Caco-2 (cell line): ENCODE results near the gene FLNA. TPM values are rescaled to one million over a fixed set of nuclear protein-coding genes. Genes with fewer than 3 reads are reported as not detected.

Experiments
- BruUV-seq: library from RNA; stranded (reverse); fragments of 400-500 nt; replicated peaks from 2 replicates; lab custom pipeline; 2021; lab: Mats Ljungman, UMichigan
- CTCF ChIA-PET: fragments of 300-600 bp; sonication (Branson Sonifier 250); formaldehyde crosslinking; loops from one replicate; lab custom pipeline; 2022; ENCODE audit warnings: antibody characterized with exemption; lab: Charles Lee
- POLR2A ChIA-PET: fragments of 300-600 bp; sonication (Branson Sonifier 250); formaldehyde crosslinking; loops from one replicate; lab custom pipeline; 2022; ENCODE audit warnings: antibody characterized with exemption; lab: Charles Lee
- DNase-seq, 2 experiments: peaks; one replicate each; pipeline versions ENCODE4 v3.0.0 to v3.0.0-alpha.2; 2020 to 2022
- H3K27me3 ChIP-seq: replicated peaks from 2 replicates; pipeline ENCODE4 v1.6.0; 2011; ENCODE audit warnings: low read length; ENCODE audit not compliant: control insufficient read depth, insufficient read depth
- H3K36me3 ChIP-seq: 2 replicates; pipeline ENCODE4 v1.5.1; 2011; ENCODE audit warnings: low read length; ENCODE audit not compliant: control insufficient read depth, insufficient read depth
- H3K4me1 ChIP-seq: fragments of 250-450 bp; sonication (Bioruptor Pico); 2 replicates; pipeline ENCODE4 v1.5.1; 2020; ENCODE audit warnings: mild to moderate bottlenecking
- H3K4me3 ChIP-seq: 2 replicates; pipeline ENCODE4 v1.5.1; 2011; ENCODE audit warnings: low read depth, mild to moderate bottlenecking, control low read depth, low read length
- H3K9me3 ChIP-seq: fragments of 250-450 bp; sonication (Bioruptor Pico); 2 replicates; pipeline ENCODE4 v1.5.1; 2020; ENCODE audit warnings: mild to moderate bottlenecking, moderate library complexity
- H3K27ac Mint-ChIP-seq: one replicate; pipeline ENCODE4 v1.8.0; 2022; ENCODE audit warnings: mixed read lengths; ENCODE audit not compliant: unreplicated experiment
- H3K27me3 Mint-ChIP-seq: one replicate; pipeline ENCODE4 v1.8.0; 2022; ENCODE audit warnings: mixed read lengths; ENCODE audit not compliant: insufficient read depth, unreplicated experiment
- H3K36me3 Mint-ChIP-seq: one replicate; pipeline ENCODE4 v1.8.0; 2022; ENCODE audit warnings: mild to moderate bottlenecking, mixed read lengths; ENCODE audit not compliant: insufficient read depth, unreplicated experiment
- H3K4me1 Mint-ChIP-seq: one replicate; pipeline ENCODE4 v1.8.0; 2022; ENCODE audit warnings: low read depth, mixed read lengths; ENCODE audit not compliant: unreplicated experiment
- H3K4me3 Mint-ChIP-seq: one replicate; pipeline ENCODE4 v1.8.0; 2022; ENCODE audit warnings: mild to moderate bottlenecking, moderate library complexity, mixed read lengths; ENCODE audit not compliant: unreplicated experiment
- H3K9me3 Mint-ChIP-seq: one replicate; pipeline ENCODE4 v1.8.0; 2022; ENCODE audit warnings: mixed read lengths; ENCODE audit not compliant: unreplicated experiment
- intact Hi-C: fragments of 100-400 bp; cut with micrococcal nuclease; formaldehyde crosslinking; loops from one replicate; pipeline ENCODE4 v1.10.0; 2022; ENCODE audit not compliant: unreplicated experiment
- total RNA-seq: library from RNA; stranded (reverse); gene quantifications from 2 replicates; pipeline ENCODE4 v1.2.3, GENCODE V29; 2022
- TF ChIP-seq, protein P1 (sequence below), 2 experiments: fragments of 200-600 bp in 1 of 2; IDR thresholded peaks; 1 replicate in 1 of 2; 2 replicates in 1 of 2; pipeline versions ENCODE4 v1.5.1 to v1.8.0; 2011 to 2022; ENCODE audit warnings: antibody characterized with exemption in 1 of 2, control low read depth in 1 of 2, inconsistent platforms in 1 of 2, low read depth in 1 of 2, low read length in 1 of 2, mild to moderate bottlenecking in 1 of 2, moderate library complexity in 1 of 2; ENCODE audit not compliant: insufficient read depth in 1 of 2, severe bottlenecking in 1 of 2, unreplicated experiment in 1 of 2

Gene FLNA
- total RNA-seq, 1 experiment from 2014 or later, result 546 TPM

DNA sequence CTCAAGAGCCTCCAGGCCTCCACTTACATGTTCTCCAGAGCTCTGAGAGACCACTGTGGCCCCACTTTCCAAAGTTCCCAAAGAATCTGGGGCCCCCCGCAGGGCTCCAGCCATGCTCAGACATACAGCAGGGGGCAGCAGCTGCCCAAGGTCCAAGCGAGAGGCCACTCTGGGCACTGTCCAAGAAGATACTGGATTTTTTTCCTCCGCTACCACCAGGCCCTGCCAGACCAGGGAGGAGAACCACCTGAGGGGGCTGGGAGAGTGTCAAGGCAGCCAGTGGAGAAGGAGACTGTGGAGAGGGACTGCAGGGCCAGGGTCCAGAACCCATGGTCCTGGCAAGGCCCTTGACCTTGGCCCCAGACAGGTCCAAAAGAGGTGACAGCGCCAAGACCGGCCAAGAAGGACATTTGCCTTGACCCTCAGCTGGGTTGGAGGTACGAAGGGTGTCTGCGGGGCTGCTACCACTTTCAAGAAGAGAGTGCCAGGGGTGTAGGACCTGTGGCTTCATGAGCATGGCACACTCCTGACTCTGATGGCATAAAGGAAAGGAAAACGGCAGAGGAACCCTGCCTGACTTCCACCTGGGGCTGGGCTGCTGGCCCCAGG is 10.0 kb upstream of the FLNA start:
- no peak for DNase-seq
- H3K9me3 Mint-ChIP-seq, result no peaks in the 10 kb centered on the region
- intact Hi-C loops, result no loop called here
- H3K4me1 Mint-ChIP-seq, result peaks cover 6% of the 10 kb centered on the region
- no peak overlapping the region for H3K4me3 Mint-ChIP-seq
- Histone ChIP-seq H3K36me3 (no peaks in the 10 kb centered on the region; the same call in 1 of the 2 replicates), H3K27me3 (no peaks in the 10 kb centered on the region), H3K4me3 (no peak overlapping the region), H3K4me1 (no peaks in the 10 kb centered on the region), H3K9me3 (no peaks in the 10 kb centered on the region)
- ChIA-PET POLR2A (interaction anchor here (0.6 kb wide), 1 partner anchor 13 kb away, joined by 4 read pairs; no protein-coding TSS in a partner anchor), CTCF (interaction anchor here (0.6 to 0.9 kb wide), 2 partner anchors 11 to 32 kb away, joined by 3 read pairs; no protein-coding TSS in a partner anchor)
- H3K27me3 Mint-ChIP-seq, result no peaks in the 10 kb centered on the region
- H3K27ac Mint-ChIP-seq, result no peak overlapping the region
- no TSS peak for BruUV-seq
- H3K36me3 Mint-ChIP-seq, result peaks cover 47% of the 10 kb centered on the region
- TF ChIP-seq, protein P1, sequence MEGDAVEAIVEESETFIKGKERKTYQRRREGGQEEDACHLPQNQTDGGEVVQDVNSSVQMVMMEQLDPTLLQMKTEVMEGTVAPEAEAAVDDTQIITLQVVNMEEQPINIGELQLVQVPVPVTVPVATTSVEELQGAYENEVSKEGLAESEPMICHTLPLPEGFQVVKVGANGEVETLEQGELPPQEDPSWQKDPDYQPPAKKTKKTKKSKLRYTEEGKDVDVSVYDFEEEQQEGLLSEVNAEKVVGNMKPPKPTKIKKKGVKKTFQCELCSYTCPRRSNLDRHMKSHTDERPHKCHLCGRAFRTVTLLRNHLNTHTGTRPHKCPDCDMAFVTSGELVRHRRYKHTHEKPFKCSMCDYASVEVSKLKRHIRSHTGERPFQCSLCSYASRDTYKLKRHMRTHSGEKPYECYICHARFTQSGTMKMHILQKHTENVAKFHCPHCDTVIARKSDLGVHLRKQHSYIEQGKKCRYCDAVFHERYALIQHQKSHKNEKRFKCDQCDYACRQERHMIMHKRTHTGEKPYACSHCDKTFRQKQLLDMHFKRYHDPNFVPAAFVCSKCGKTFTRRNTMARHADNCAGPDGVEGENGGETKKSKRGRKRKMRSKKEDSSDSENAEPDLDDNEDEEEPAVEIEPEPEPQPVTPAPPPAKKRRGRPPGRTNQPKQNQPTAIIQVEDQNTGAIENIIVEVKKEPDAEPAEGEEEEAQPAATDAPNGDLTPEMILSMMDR (IDR thresholded peaks at IDR 0.05; ENCODE audit: insufficient read depth in 1 of 2, low read depth in 1 of 2, low read length in 1 of 2, severe bottlenecking in 1 of 2, unreplicated experiment in 1 of 2), result peak in 1 of 2 experiments; percentile 44

DNA sequence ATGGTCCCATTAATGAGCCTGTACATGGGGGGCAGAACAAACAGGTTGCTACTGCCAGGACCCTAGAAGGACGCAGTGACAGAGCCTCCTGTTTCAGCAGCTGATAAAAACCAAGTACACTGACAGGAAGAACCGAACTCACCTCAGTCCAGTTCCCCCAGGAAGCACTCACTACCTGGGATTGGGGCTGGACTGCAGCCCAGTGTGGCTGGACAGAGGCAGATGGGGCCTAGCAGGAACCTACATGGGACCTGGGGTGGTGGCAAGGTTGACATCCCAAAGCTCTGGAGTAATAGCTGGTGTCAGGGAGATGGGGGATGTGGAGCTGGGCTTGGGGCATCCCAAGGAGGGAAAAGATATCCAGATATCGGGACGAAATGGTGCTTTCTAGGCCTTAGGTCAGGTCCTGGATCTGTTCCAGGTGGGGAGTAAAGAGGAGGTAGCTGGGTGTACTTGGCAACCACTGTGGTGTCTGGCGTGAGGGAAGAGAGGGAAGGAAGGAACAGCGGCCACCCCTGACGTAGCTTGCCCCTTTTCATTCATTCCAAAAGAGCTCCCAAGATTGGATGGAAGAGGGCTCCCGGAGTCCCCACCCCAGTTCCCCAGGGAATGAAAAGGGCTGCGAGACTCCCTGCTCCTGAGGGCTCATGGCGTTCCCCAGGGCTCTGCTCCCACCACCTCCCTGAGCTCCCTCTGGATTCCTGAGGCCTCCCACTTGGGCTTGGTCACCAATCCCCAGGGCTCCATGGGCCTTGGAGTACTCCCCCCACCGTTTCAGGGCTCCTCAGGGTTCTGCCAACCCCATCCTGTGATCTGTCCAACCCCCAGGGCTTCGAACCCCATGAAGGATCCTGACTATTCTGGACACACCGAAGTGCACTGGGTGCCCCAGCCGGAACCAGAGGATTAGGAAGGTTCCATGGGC is 9.2 kb upstream of the FLNA start:
- Mint-ChIP-seq H3K27me3 (no peaks in the 10 kb centered on the region), H3K4me1 (peaks cover 6% of the 10 kb centered on the region), H3K9me3 (no peaks in the 10 kb centered on the region), H3K27ac (no peak overlapping the region), H3K4me3 (no peak overlapping the region), H3K36me3 (peaks cover 55% of the 10 kb centered on the region)
- Histone ChIP-seq H3K27me3 (no peaks in the 10 kb centered on the region), H3K36me3 (no peaks in the 10 kb centered on the region; the same call in 1 of the 2 replicates), H3K4me3 (no peak overlapping the region), H3K4me1 (no peaks in the 10 kb centered on the region), H3K9me3 (no peaks in the 10 kb centered on the region)
- TF ChIP-seq, protein P1 (IDR thresholded peaks at IDR 0.05; ENCODE audit: insufficient read depth in 1 of 2, low read depth in 1 of 2, low read length in 1 of 2, severe bottlenecking in 1 of 2, unreplicated experiment in 1 of 2), result no peak
- BruUV-seq, result no TSS peak
- intact Hi-C loops, result no loop called here
- ChIA-PET CTCF (no interaction called here), POLR2A (interaction anchor here (0.6 kb wide), 2 partner anchors 14 kb away, joined by 4 to 5 read pairs; no protein-coding TSS in a partner anchor)
- no peak for DNase-seq

DNA sequence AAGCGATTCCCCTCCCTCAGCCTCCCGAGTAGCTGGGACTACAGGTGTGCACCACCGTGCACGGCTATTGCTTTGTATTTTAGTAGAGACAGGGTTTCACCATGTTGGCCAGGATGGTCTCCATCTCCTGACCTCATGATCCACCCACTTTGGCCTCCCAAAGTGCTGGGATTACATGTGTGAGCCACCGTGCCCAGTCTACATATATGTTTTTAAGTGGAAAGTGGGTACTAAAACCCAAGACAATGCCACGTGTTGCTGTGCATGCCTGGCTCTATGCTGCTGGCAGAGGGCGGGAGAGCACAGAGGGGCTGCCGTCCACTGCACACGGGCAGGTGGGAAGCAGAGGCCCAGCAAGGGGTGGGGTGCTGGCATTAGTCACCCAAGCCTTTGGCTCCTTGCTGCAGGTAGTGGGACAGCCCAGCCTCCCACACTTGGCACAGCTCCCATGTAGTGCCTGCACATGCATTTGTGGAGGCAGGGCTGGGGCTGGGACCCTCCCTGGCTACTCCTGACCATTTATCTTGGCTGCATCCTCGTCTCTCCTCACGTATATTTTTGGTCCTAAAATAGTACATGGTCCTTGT is 8.1 kb upstream of the FLNA start:
- intact Hi-C loops, result no loop called here
- DNase-seq, result no peak
- H3K27me3 Mint-ChIP-seq, result no peaks in the 10 kb centered on the region
- TF ChIP-seq, protein P1 (IDR thresholded peaks at IDR 0.05; ENCODE audit: insufficient read depth in 1 of 2, low read depth in 1 of 2, low read length in 1 of 2, severe bottlenecking in 1 of 2, unreplicated experiment in 1 of 2), result no peak
- H3K4me1 ChIP-seq, result no peaks in the 10 kb centered on the region
- no peaks in the 10 kb centered on the region for H3K9me3 Mint-ChIP-seq
- ChIA-PET POLR2A (interaction anchor here (0.6 to 1.2 kb wide), 2 partner anchors 9 to 13 kb away, joined by 4 to 5 read pairs; no protein-coding TSS in a partner anchor), CTCF (interaction anchor here (0.6 to 0.8 kb wide), 3 partner anchors 9 to 1438 kb away, joined by 3 to 5 read pairs (median 3); no protein-coding TSS in a partner anchor)
- no peaks in the 10 kb centered on the region for H3K27me3 ChIP-seq
- no peaks in the 10 kb centered on the region; the same call in 1 of the 2 replicates for H3K36me3 ChIP-seq
- no peak overlapping the region for H3K27ac Mint-ChIP-seq
- no peak overlapping the region for H3K4me3 ChIP-seq
- peaks cover 6% of the 10 kb centered on the region for H3K4me1 Mint-ChIP-seq
- BruUV-seq, result no TSS peak
- no peaks in the 10 kb centered on the region for H3K9me3 ChIP-seq
- peaks cover 57% of the 10 kb centered on the region for H3K36me3 Mint-ChIP-seq
- no peak overlapping the region for H3K4me3 Mint-ChIP-seq
